Astrocyte of the cerebellum (primary cell): Measurements from ENCODE around the gene PRR29.

Source experiments
- DNase-seq: peaks from one replicate; pipeline ENCODE4 v3.0.0-alpha.2; 2011; ENCODE audit warnings: low read depth
- H3K4me3 ChIP-seq: 2 replicates; pipeline ENCODE4 v1.5.1; 2011; ENCODE audit warnings: mild to moderate bottlenecking, low read depth, low read length, moderate library complexity
- in situ Hi-C: cut with HindIII; loops from 2 replicates; pipeline ENCODE4 v1.10.0; 2017; ENCODE audit warnings: low sequenced_read_pairs
- TF ChIP-seq, protein P1 (sequence below): IDR thresholded peaks from 2 replicates; pipeline ENCODE4 v1.5.1; 2012; ENCODE audit warnings: low read length, low read depth, moderate library complexity, mild to moderate bottlenecking; ENCODE audit errors: missing control alignments

PRR29 gene

GRCh38 chr17:64001763-64002529 lies 3.8 kb downstream of the PRR29 start:
- TF ChIP-seq, protein P1, sequence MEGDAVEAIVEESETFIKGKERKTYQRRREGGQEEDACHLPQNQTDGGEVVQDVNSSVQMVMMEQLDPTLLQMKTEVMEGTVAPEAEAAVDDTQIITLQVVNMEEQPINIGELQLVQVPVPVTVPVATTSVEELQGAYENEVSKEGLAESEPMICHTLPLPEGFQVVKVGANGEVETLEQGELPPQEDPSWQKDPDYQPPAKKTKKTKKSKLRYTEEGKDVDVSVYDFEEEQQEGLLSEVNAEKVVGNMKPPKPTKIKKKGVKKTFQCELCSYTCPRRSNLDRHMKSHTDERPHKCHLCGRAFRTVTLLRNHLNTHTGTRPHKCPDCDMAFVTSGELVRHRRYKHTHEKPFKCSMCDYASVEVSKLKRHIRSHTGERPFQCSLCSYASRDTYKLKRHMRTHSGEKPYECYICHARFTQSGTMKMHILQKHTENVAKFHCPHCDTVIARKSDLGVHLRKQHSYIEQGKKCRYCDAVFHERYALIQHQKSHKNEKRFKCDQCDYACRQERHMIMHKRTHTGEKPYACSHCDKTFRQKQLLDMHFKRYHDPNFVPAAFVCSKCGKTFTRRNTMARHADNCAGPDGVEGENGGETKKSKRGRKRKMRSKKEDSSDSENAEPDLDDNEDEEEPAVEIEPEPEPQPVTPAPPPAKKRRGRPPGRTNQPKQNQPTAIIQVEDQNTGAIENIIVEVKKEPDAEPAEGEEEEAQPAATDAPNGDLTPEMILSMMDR: no peak
- in situ Hi-C loops: no loop called here
- DNase-seq: no peak
- no peak overlapping the region for H3K4me3 ChIP-seq

DNA sequence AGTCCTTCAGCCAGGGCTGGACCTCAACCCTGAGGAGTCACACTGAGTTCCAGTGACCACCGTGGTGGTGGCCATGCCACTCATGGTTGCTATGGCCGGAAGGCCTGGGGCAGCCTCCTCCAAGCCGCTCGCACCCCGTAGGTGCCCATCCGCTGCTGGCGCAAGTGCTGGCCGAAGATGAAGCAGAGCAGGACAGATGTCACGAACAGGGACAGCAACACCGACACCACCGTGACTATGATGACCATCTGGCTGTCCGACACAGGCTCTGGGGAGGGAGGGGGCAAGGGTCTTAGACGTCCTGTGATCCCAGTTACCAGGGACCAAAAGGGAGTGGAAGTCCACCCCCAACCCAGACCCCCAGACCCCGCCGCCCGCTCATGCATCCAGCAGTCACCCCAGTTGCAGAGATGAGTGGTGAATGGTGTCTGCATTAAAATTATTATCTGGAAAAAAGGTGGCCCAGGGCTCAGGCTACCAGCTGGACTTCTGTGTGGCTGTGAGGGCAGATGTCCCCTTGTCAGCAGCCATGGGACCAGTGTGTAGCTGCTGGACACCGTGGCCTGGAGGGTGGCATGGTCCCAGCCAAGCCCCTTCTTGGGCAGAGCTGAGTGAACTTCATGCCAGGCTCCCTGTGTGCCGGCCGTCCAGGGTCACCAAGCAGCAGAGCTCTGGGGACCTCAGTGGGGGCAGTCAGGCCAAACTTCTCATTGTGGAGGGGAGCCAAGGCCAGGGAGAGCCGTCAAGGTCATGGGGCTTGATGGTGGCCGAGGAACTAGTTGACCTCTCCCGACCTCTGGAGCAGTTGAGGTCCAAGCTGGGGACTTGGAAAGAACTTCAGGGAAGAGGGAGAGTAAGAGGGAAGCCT lies 4.7 kb downstream of the PRR29 start:
- DNase-seq: no peak
- no peak overlapping the region for H3K4me3 ChIP-seq
- TF ChIP-seq, protein P1: no peak
- in situ Hi-C loops: no loop called here

- H3K4me3 ChIP-seq: no peak overlapping the region
- TF ChIP-seq, protein P1: no peak
- DNase-seq: no peak
- in situ Hi-C loops: no loop called here
Measured at GRCh38 chr17:64003526-64004121, 5.5 kb downstream of the PRR29 start.

DNA sequence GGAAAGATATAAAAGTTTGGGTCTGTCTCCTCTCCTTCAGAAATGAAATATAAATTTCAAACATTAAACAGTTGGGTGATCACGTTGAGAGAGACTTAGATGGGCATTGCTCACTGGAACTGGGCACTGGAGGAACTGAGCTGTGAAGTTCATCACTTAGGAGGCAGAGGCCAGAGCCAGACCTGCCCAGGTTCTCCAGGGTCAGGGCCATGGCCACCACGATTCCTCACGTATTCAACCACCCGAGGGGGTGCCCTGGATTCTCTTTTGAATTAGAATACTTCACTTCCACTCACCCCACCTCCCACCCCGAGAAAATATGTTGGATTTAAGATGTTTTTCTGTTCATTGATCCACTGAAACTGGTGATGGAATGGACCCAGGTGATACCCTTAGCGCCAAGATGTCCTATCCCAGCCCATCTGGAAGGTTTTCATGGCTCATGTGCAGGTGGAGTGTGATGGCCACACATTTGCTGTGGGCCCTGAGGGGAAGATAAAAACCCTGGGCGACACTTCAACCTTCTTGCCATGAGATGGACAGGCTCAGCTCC lies 6.1 kb downstream of the PRR29 start:
- H3K4me3 ChIP-seq: no peak overlapping the region
- TF ChIP-seq, protein P1: no peak
- DNase-seq: no peak
- in situ Hi-C loops: no loop called here

DNA sequence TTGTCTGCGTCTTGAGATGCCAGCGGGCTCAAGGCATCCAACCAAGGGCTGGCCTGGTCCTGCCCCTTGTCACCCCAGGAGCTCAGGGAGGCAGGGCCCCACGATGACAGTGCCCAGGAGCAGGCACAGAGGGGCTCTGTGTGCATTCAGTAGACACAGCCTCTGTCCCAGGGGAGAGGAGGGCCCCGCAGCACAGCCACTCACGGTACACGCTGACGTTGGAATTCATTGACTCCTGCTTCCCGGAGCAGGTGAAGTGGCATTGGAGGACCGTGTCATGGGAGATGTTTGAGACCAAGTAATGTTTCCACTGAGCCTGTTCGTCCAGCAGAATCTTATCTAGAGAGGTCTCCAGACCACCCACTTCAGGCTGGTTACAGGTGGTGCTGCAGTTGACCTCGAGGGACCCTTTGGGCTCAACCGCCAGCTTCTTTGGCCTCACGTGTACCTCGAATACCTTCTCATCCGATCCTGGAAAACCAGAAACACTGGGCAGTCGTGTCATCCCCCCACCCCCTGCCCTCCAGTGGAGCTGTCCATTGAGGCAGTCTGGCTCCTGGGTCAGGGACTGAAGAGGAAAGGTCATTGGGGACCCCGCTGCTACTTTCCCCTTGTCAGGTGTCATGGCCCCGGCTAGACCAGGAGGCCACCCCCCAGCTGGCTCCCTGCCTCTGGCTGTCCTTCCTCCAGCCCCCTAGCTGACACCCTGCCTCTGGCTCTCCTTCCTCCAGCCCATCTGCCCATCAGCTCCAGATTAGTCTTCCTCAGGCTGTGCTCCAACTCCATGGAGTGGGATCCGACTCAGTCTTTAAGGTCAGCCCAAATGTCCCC lies 7.0 kb downstream of the PRR29 start:
- TF ChIP-seq, protein P1: no peak
- in situ Hi-C loops: no loop called here
- H3K4me3 ChIP-seq: no peak overlapping the region
- no peak for DNase-seq
